PC-9 (cell line): ENCODE data around the gene KLHL6. TPM values are rescaled to one million over a fixed set of nuclear protein-coding genes. Genes with fewer than 3 reads are reported as not detected.

Source experiments
- BruUV-seq: library from RNA; stranded (reverse); fragments of 400-500 nt; replicated peaks from 2 replicates; lab custom pipeline; 2021; lab: Mats Ljungman, UMichigan
- CTCF ChIA-PET: fragments of 300-600 bp; sonication (Branson Sonifier 250); formaldehyde crosslinking; loops from one replicate; lab custom pipeline; 2022; ENCODE audit warnings: antibody characterized with exemption; lab: Charles Lee
- POLR2A ChIA-PET: fragments of 300-600 bp; sonication (Branson Sonifier 250); formaldehyde crosslinking; loops from one replicate; lab custom pipeline; 2022; ENCODE audit warnings: antibody characterized with exemption; ENCODE audit not compliant: unreplicated experiment; lab: Charles Lee
- DNase-seq, 2 experiments: peaks; one replicate each; pipeline versions ENCODE4 v3.0.0 to v3.0.0-alpha.2; 2015 to 2022; ENCODE audit warnings: mixed read lengths in 1 of 2
- H2AFZ ChIP-seq: fragments of 200-600 bp; sonication (generic); 2 replicates; pipeline ENCODE4 v1.8.1; 2017; ENCODE audit warnings: antibody characterized with exemption
- H3F3A ChIP-seq: fragments of 200-600 bp; sonication (generic); 2 replicates; pipeline ENCODE4 v1.8.1; 2017; ENCODE audit warnings: antibody characterized with exemption, mild to moderate bottlenecking, low read depth; ENCODE audit not compliant: insufficient read depth
- H3K27ac ChIP-seq: fragments of 200-600 bp; sonication (generic); 2 replicates; pipeline ENCODE4 v1.6.1; 2016; ENCODE audit warnings: mixed run types
- H3K27me3 ChIP-seq: fragments of 200-600 bp; sonication (generic); 2 replicates; pipeline ENCODE4 v1.6.1; 2016; ENCODE audit warnings: low read depth, mixed run types; ENCODE audit not compliant: insufficient read depth
- H3K36me3 ChIP-seq: fragments of 200-600 bp; sonication (generic); 2 replicates; pipeline ENCODE4 v1.6.1; 2016; ENCODE audit warnings: low read depth, mixed run types
- H3K4me1 ChIP-seq: fragments of 200-600 bp; sonication (generic); replicated peaks from 2 replicates; pipeline ENCODE4 v1.6.1; 2016; ENCODE audit warnings: mixed run types; ENCODE audit not compliant: insufficient read depth
- H3K4me2 ChIP-seq: fragments of 200-600 bp; sonication (generic); 2 replicates; pipeline ENCODE4 v1.6.1; 2017; ENCODE audit warnings: mixed run types
- H3K4me3 ChIP-seq: fragments of 200-600 bp; sonication (generic); 2 replicates; pipeline ENCODE4 v1.6.1; 2016; ENCODE audit warnings: mixed run types
- H3K79me2 ChIP-seq: fragments of 200-600 bp; sonication (generic); 2 replicates; pipeline ENCODE4 v1.6.1; 2017; ENCODE audit warnings: low read depth, mixed run types
- H3K9me2 ChIP-seq: fragments of 200-600 bp; sonication (generic); 2 replicates; pipeline ENCODE4 v1.8.1; 2017; ENCODE audit warnings: mild to moderate bottlenecking; ENCODE audit not compliant: insufficient read depth
- H3K9me3 ChIP-seq: fragments of 200-600 bp; sonication (generic); 2 replicates; pipeline ENCODE4 v1.8.1; 2016; ENCODE audit warnings: low read depth; ENCODE audit not compliant: insufficient read depth
- H4K20me1 ChIP-seq: fragments of 200-600 bp; sonication (generic); 2 replicates; pipeline ENCODE4 v1.8.1; 2017; ENCODE audit not compliant: insufficient read depth
- CTCF ChIP-seq: fragments of 200-600 bp; sonication (generic); conservative IDR thresholded peaks from 2 replicates; pipeline ENCODE4 v1.6.1; 2017; ENCODE audit warnings: mixed run types, antibody characterized with exemption, mild to moderate bottlenecking, moderate library complexity
- EZH2 ChIP-seq: fragments of 200-600 bp; sonication (generic); IDR thresholded peaks from 2 replicates; pipeline ENCODE4 v1.8.0; 2017; ENCODE audit warnings: antibody characterized with exemption, low read depth
- intact Hi-C: fragments of 100-400 bp; cut with micrococcal nuclease; formaldehyde crosslinking; loops from one replicate; pipeline ENCODE4 v1.10.0; 2022; ENCODE audit not compliant: unreplicated experiment
- total RNA-seq: library from RNA; stranded (reverse); gene quantifications from 2 replicates; pipeline ENCODE4 v1.2.3, GENCODE V29; 2021

Gene KLHL6
- total RNA-seq, 1 experiment from 2014 or later: 0.04 TPM

DNA sequence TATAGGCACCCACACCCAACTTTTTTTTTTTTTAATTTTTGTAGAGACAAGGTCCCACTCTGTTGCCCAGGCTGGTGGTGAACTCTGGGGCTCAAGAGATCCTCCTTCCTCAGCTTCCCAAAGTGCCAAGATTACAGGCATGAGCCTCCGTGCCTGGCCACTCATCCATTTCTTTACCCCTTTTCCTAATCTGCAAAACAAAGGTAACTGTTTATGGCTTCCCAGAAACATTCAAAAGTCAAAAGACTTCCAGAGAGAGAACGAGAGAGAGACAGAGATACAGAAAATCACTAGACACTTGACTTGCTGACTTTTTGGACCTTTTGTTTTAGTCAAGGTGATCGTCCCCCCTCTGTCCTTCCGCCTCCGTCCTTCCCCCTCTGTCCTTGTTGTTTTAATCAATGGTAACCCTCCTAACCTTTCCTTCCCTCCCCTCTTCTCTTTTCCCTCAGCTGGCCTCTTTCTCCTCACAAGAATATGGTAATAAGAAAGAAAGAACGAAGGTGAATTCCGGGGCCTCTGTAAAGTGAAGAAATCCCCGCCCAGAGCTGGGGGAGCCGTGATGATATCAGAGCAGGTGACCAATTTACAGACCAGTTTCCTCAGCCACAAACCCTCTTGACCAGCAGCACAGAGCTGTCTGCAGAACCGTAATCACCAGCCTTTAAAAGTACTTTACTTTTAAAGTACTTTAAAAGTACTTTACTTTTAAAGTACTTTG, 21.9 kb downstream of the KLHL6 start:
- no peaks in the 10 kb centered on the region for H4K20me1 ChIP-seq
- no peak for DNase-seq
- TF ChIP-seq CTCF (no peak), EZH2 (no peak)
- no peaks in the 10 kb centered on the region for H3K36me3 ChIP-seq
- no peak overlapping the region for H2AFZ ChIP-seq
- H3K27me3 ChIP-seq: no peaks in the 10 kb centered on the region
- H3K4me1 ChIP-seq: 0 out of 2 replicates have a peak, but pooled peaks cover 5% of the 10 kb centered on the region
- H3K4me3 ChIP-seq: no peak overlapping the region
- POLR2A ChIA-PET: no interaction called here
- no peak overlapping the region for H3K27ac ChIP-seq
- CTCF ChIA-PET: no interaction called here
- H3F3A ChIP-seq: no peaks in the 10 kb centered on the region
- BruUV-seq: no TSS peak
- H3K9me2 ChIP-seq: no peaks in the 10 kb centered on the region
- intact Hi-C loops: no loop called here
- H3K4me2 ChIP-seq: no peak overlapping the region
- H3K9me3 ChIP-seq: no peaks in the 10 kb centered on the region
- H3K79me2 ChIP-seq: no peaks in the 10 kb centered on the region

DNA sequence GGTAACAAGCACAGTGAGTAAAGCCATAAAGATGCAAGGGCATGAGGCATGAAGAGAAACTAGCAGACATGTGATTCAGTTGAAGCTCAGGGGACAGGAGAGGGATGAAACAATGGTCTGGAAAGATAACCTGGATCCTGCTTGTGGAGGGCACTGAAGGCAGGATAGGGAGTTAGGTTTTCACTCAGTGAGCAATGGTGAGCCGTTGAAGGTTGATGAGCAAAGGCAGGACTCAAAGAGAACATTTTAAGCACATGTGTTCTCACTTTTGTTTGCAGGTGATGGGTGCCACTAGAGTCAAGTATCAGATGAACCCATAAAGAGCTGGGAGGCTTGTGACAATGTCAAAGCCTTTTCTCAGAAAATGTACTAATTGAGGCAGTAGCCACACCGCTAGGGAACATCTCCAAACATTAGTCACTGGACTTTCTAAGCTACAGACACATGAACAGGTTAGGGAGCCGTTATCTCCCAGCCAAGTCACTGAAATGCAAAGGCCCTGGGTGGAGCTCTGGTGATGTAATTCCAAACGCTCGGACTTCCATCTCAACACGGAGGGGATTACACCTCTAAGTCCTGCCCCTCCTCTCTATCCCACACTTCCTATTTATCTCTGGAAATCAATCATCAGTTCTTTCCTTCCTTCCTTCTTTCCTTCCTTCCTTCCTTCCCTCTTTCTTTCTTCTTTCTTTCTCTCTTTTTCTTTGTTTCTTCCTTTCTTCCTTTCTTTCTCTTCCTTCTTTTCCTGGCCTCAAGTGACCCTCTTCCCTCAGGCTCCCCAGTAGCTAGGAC, 22.7 kb downstream of the KLHL6 start:
- H3K4me2 ChIP-seq: no peak overlapping the region
- 0 out of 2 replicates have a peak, but pooled peaks cover 5% of the 10 kb centered on the region for H3K4me1 ChIP-seq
- no peaks in the 10 kb centered on the region for H3F3A ChIP-seq
- no peaks in the 10 kb centered on the region for H3K27me3 ChIP-seq
- H3K79me2 ChIP-seq: no peaks in the 10 kb centered on the region
- no peaks in the 10 kb centered on the region for H3K9me3 ChIP-seq
- no peak for DNase-seq
- POLR2A ChIA-PET: no interaction called here
- H3K36me3 ChIP-seq: no peaks in the 10 kb centered on the region
- intact Hi-C loops: no loop called here
- no peak overlapping the region for H3K4me3 ChIP-seq
- CTCF ChIA-PET: no interaction called here
- no peaks in the 10 kb centered on the region for H4K20me1 ChIP-seq
- H3K9me2 ChIP-seq: no peaks in the 10 kb centered on the region
- BruUV-seq: no TSS peak
- H3K27ac ChIP-seq: no peak overlapping the region
- H2AFZ ChIP-seq: no peak overlapping the region
- TF ChIP-seq CTCF: no peak
- no peak for TF ChIP-seq EZH2

- Histone ChIP-seq H3K4me2 (no peak overlapping the region), H4K20me1 (no peaks in the 10 kb centered on the region), H3K27ac (no peak overlapping the region), H3K36me3 (no peaks in the 10 kb centered on the region), H3F3A (no peaks in the 10 kb centered on the region), H3K4me1 (0 out of 2 replicates have a peak, but pooled peaks cover 5% of the 10 kb centered on the region), H2AFZ (no peak overlapping the region), H3K4me3 (no peak overlapping the region), H3K79me2 (no peaks in the 10 kb centered on the region), H3K27me3 (no peaks in the 10 kb centered on the region), H3K9me2 (no peaks in the 10 kb centered on the region), H3K9me3 (no peaks in the 10 kb centered on the region)
- intact Hi-C loops: no loop called here
- DNase-seq: no peak
- no peak for TF ChIP-seq CTCF
- no peak for TF ChIP-seq EZH2
- POLR2A ChIA-PET: no interaction called here
- CTCF ChIA-PET: interaction anchor here (0.6 kb wide), 1 partner anchor 226 kb away, joined by 3 read pairs; no protein-coding TSS in a partner anchor
- no TSS peak for BruUV-seq
These were observed 25.8 kb downstream of the KLHL6 start for GRCh38 chr3:183529717-183530116.
